Gastrocnemius medialis (tissue), 4 donors: ENCODE measurements around the gene CAV2. TPM values are rescaled to one million over a fixed set of nuclear protein-coding genes. Genes with fewer than 3 reads are reported as not detected.

Experiments
- ATAC-seq, 2 donors: fragments of 150-250 bp; one replicate each; pipeline ENCODE4 v1.9.1; 2016
- DNase-seq, 2 donors: peaks; one replicate each; pipeline ENCODE4 v3.0.0-alpha.2; 2019
- H3K27ac ChIP-seq, 4 donors: fragments of 200-600 bp; sonication (generic); 1 replicate in 1 of 4; 2 replicates in 3 of 4; pipeline ENCODE4 v1.5.1; 2016 to 2018; ENCODE audit warnings: mild to moderate bottlenecking in 2 of 4, moderate library complexity in 1 of 4
- H3K27me3 ChIP-seq, 3 donors: fragments of 200-600 bp; sonication (generic) in 2 of 3; 1 replicate in 1 of 3; 2 replicates in 2 of 3; pipeline versions ENCODE4 v1.5.1 to v1.6.0; 2016 to 2019; ENCODE audit warnings: mild to moderate bottlenecking in 1 of 3, moderate library complexity in 1 of 3
- H3K36me3 ChIP-seq, 2 donors: fragments of 200-600 bp; sonication (generic) in 1 of 2; one replicate each; pipeline ENCODE4 v1.5.1; 2017 to 2018
- H3K4me1 ChIP-seq, 2 donors: fragments of 200-600 bp; sonication (generic) in 1 of 2; one replicate each; pipeline ENCODE4 v1.5.1; 2016 to 2017; ENCODE audit warnings: mild to moderate bottlenecking in 2 of 2
- H3K4me3 ChIP-seq, 4 donors: fragments of 200-600 bp; sonication (generic) in 3 of 4; 1 replicate in 1 of 4; 2 replicates in 3 of 4; pipeline ENCODE4 v1.5.1; 2016 to 2019; ENCODE audit warnings: mild to moderate bottlenecking in 2 of 4
- H3K9me3 ChIP-seq, 3 donors: fragments of 200-600 bp; sonication (generic) in 2 of 3; 1 replicate in 1 of 3; 2 replicates in 2 of 3; pipeline ENCODE4 v1.5.1; 2016 to 2019
- POLR2A ChIP-seq, 2 donors: fragments of 450-650 bp; IDR thresholded peaks; one replicate each; pipeline ENCODE4 v1.6.1; 2017; ENCODE audit warnings: antibody characterized with exemption in 2 of 2, mild to moderate bottlenecking in 2 of 2, moderate library complexity in 2 of 2
- in situ Hi-C, 4 donors: fragments of 200-750 bp; cut with MboI; loops; one replicate each; pipeline versions ENCODE4 v1.15.0 to v1.8.0; 2017; ENCODE audit warnings: low sequenced_read_pairs in 4 of 4
- intact Hi-C: fragments of 100-400 bp; cut with DNase I; formaldehyde crosslinking; loops from one replicate; pipeline ENCODE4 v1.15.1; 2023; ENCODE audit warnings: low total_unique reads
- total RNA-seq, 4 donors: library from RNA; depleted of rRNA; stranded (reverse); fragments of >200 nt; gene quantifications; one replicate each; pipeline versions ENCODE4 v1.1.0 to v1.2.3, GENCODE V29; 2016
- TF ChIP-seq, protein P1 (sequence below), 5 experiments: fragments of 450-650 bp in 3 of 5; fragments of 200-600 bp in 2 of 5; sonication (generic) in 2 of 5; IDR thresholded peaks in 4 of 5; conservative IDR thresholded peaks in 1 of 5; 1 replicate in 4 of 5; 2 replicates in 1 of 5; pipeline ENCODE4 v1.5.1; 2016 to 2019; ENCODE audit warnings: antibody characterized with exemption in 5 of 5, mild to moderate bottlenecking in 3 of 5, moderate library complexity in 3 of 5

CAV2 gene
- total RNA-seq, 4 donors from 2014 or later = 12.7 to 26.2 (median 14.9) TPM

DNA sequence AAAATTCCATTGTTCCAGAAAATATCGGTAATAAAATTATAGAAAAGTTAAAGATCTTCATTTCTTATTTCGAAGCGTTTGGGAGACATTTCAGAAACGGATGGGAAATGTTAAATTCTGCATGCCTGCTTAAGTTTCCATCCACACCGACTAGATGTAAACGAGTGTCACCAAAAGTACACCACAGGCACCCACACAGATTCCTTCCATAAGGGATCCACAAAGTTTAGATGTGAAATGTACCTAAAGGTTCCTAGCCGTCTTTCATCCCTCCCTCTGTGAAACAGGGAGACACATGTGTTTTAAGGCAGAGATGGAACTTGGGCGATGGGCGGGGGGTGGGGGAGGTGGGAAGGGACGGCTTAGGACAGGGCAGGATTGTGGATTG, 24.7 kb downstream of the CAV2 start:
- TF ChIP-seq, protein P1, sequence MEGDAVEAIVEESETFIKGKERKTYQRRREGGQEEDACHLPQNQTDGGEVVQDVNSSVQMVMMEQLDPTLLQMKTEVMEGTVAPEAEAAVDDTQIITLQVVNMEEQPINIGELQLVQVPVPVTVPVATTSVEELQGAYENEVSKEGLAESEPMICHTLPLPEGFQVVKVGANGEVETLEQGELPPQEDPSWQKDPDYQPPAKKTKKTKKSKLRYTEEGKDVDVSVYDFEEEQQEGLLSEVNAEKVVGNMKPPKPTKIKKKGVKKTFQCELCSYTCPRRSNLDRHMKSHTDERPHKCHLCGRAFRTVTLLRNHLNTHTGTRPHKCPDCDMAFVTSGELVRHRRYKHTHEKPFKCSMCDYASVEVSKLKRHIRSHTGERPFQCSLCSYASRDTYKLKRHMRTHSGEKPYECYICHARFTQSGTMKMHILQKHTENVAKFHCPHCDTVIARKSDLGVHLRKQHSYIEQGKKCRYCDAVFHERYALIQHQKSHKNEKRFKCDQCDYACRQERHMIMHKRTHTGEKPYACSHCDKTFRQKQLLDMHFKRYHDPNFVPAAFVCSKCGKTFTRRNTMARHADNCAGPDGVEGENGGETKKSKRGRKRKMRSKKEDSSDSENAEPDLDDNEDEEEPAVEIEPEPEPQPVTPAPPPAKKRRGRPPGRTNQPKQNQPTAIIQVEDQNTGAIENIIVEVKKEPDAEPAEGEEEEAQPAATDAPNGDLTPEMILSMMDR (IDR thresholded peaks at IDR 0.05 in 4 of 5, conservative IDR thresholded peaks at IDR 0.05 in 1 of 5) = no peak
- TF ChIP-seq POLR2A (IDR thresholded peaks at IDR 0.05) = no peak
- Histone ChIP-seq H3K4me3 (peak overlapping the region; percentile 59 to 79 (median 70)), H3K36me3 (peaks cover 0 to 1% of the 10 kb centered on the region in 2 donors), H3K27ac (peak overlapping the region; percentile 82 to 85 (median 82)), H3K9me3 (no peaks in the 10 kb centered on the region), H3K27me3 (no peaks in the 10 kb centered on the region), H3K4me1 (peaks cover 0 to 14% of the 10 kb centered on the region in 2 donors)
- in situ Hi-C loops (loop anchor here in 3 of 4 donors (10.0 kb wide), 2 partner anchors 61 to 259 kb away; no protein-coding TSS in a partner anchor), intact Hi-C loops (loop anchor here (2.0 kb wide), 1 partner anchor 23 kb away; no protein-coding TSS in a partner anchor)
- DNase-seq = no peak
- ATAC-seq = no peak

DNA sequence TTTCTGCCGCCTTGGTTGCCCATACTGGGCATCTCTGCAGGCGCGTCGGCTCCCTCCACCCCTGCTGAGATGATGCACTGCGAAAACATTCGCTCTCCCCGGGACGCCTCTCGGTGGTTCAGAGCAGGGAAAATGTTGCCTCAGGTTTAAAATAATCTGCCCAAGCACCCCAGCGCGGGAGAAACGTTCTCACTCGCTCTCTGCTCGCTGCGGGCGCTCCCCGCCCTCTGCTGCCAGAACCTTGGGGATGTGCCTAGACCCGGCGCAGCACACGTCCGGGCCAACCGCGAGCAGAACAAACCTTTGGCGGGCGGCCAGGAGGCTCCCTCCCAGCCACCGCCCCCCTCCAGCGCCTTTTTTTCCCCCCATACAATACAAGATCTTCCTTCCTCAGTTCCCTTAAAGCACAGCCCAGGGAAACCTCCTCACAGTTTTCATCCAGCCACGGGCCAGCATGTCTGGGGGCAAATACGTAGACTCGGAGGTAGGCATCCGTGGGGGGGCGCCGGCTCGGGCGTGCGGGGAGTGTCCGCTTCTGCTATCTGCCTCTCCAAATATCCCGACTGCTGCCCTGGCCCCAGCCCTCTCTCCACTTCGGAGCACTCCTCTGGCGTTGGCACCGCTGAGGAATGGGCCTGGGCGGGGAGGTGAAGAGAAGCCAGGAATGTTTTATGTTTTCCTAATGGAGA, 25.2 kb downstream of the CAV2 start, which contains the start of gene CAV1:
CAV1 (plus strand) TSS at position 428 of the 689 bp plus-strand sequence; CDS start at position 455, 27 bp downstream.
- intact Hi-C loops = loop anchor here (2.0 to 5.0 kb wide), 2 partner anchors 24 to 283 kb away; no protein-coding TSS in a partner anchor
- ATAC-seq (peak; percentile 57 to 59), DNase-seq (peak; percentile 54 to 58)
- Histone ChIP-seq H3K27ac (peak within 1 kb of the TSS; percentile 82 to 85 (median 82)), H3K36me3 (peaks cover 0 to 4% of the 10 kb centered on the region in 2 donors), H3K27me3 (no peaks in the 10 kb centered on the region), H3K4me3 (peak within 1 kb of the TSS; percentile 59 to 79 (median 70)), H3K4me1 (peaks cover 0 to 14% of the 10 kb centered on the region in 2 donors), H3K9me3 (no peaks in the 10 kb centered on the region)
- peak; percentile 53 to 67 for TF ChIP-seq POLR2A (IDR thresholded peaks at IDR 0.05)
- TF ChIP-seq, protein P1 (IDR thresholded peaks at IDR 0.05 in 4 of 5, conservative IDR thresholded peaks at IDR 0.05 in 1 of 5) = peak in 2 of 5 experiments; percentile 9 to 21
- in situ Hi-C loops = loop anchor here (5.0 to 10.0 kb wide), 3 partner anchors 60 to 267 kb away; no protein-coding TSS in a partner anchor

- Histone ChIP-seq H3K9me3 (no peaks in the 10 kb centered on the region), H3K27ac (peak overlapping the region; percentile 82 to 85 (median 82)), H3K27me3 (no peaks in the 10 kb centered on the region), H3K36me3 (peaks cover 0 to 4% of the 10 kb centered on the region in 2 donors), H3K4me3 (peak overlapping the region; percentile 59 to 79 (median 70)), H3K4me1 (peaks cover 0 to 14% of the 10 kb centered on the region in 2 donors)
- in situ Hi-C loops (loop anchor here (5.0 to 10.0 kb wide), 3 partner anchors 59 to 268 kb away; no protein-coding TSS in a partner anchor), intact Hi-C loops (loop anchor here (2.0 to 5.0 kb wide), 2 partner anchors 25 to 282 kb away; no protein-coding TSS in a partner anchor)
- peak; percentile 31 to 41 for ATAC-seq
- no peak for TF ChIP-seq POLR2A (IDR thresholded peaks at IDR 0.05)
- TF ChIP-seq, protein P1 (IDR thresholded peaks at IDR 0.05 in 4 of 5, conservative IDR thresholded peaks at IDR 0.05 in 1 of 5) = peak in 1 of 5 experiments; percentile 33
- DNase-seq = peak in 1 of 2 donors; percentile 22
Measured at GRCh38 chr7:116525298-116525912, 25.9 kb downstream of the CAV2 start.

GRCh38 chr7:116525913-116526861, 26.6 kb downstream of the CAV2 start:
- intact Hi-C loops = loop anchor here (1.0 to 5.0 kb wide), 4 partner anchors 25 to 281 kb away; no protein-coding TSS in a partner anchor
- peak overlapping the region; percentile 59 to 79 (median 70) for H3K4me3 ChIP-seq
- peaks cover 0 to 4% of the 10 kb centered on the region in 2 donors for H3K36me3 ChIP-seq
- H3K9me3 ChIP-seq = no peaks in the 10 kb centered on the region
- in situ Hi-C loops = loop anchor here (5.0 to 10.0 kb wide), 3 partner anchors 59 to 269 kb away; no protein-coding TSS in a partner anchor
- H3K27ac ChIP-seq = peak overlapping the region; percentile 82 to 85 (median 82)
- DNase-seq (peak; percentile 53 to 55), ATAC-seq (peak; percentile 72 to 80)
- H3K4me1 ChIP-seq = peaks cover 0 to 14% of the 10 kb centered on the region in 2 donors
- no peaks in the 10 kb centered on the region for H3K27me3 ChIP-seq
- peak; percentile 43 to 58 for TF ChIP-seq POLR2A (IDR thresholded peaks at IDR 0.05)
- TF ChIP-seq, protein P1 (IDR thresholded peaks at IDR 0.05 in 4 of 5, conservative IDR thresholded peaks at IDR 0.05 in 1 of 5) = peak; percentile 67 to 95 (median 88)
